CD1c-positive myeloid dendritic cell (primary cell): ENCODE results near the gene GABRE.

Experiments used
- DNase-seq: peaks from one replicate; pipeline ENCODE4 v3.0.0-alpha.2; 2016; ENCODE audit errors: extremely low spot score

Gene GABRE

GRCh38 chrX:151974336-151975227 lies at the start of gene GABRE:
TSS of gene GABRE (minus strand) at chrX:151974676. CDS start at chrX:151974625, 51 bp downstream.
- DNase-seq = no peak

- DNase-seq = no peak
Measured at GRCh38 chrX:152020888-152021287, 46.4 kb upstream of the GABRE start.

GRCh38 chrX:151999813-152000212 lies 25.3 kb upstream of the GABRE start:
- no peak for DNase-seq

GRCh38 chrX:151997539-151997938 lies 23.1 kb upstream of the GABRE start:
- DNase-seq = no peak

DNA sequence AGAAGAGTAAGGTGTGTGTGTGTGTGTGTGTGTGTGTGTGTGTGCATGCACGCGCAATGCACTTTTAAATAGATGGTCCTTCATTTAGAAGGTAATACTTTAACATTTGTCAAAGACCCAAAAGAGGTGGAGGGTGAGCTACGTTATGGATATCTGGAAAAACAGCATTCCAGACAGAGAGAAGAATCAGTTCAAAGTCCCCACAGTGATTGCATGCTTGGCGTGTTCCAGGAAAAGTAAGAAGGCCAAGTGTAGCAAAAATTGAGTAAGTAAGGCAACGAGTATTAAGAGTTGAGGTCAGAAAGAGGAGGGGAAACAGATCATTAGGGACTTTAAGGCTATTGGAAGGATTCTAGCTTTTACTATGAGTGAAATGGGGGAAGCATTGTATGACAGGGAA lies 21.9 kb upstream of the GABRE start:
- DNase-seq = no peak

DNA sequence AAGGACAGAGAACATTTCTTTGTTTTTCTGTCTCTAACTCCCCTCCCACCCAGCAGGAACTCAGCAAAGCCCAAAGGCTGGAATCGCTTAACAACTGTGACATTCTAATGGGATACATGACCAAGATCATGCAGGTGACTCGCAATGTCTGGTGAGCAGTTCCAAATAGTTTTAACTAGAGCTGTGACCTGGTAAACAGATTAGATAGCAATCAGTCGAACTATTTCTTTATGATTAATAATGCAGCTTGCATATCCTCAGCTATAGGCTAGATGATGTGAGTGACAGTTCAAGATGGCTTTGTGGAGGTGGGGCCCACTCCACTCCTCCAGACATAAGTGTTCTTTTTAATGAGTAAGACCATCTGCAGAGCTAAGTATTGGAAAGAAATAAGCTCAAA lies 20.0 kb upstream of the GABRE start:
- DNase-seq = no peak

- DNase-seq = no peak
Measured at GRCh38 chrX:151988706-151989299, 14.3 kb upstream of the GABRE start.

- no peak for DNase-seq
Measured at GRCh38 chrX:151987108-151987507, 12.6 kb upstream of the GABRE start.

DNA sequence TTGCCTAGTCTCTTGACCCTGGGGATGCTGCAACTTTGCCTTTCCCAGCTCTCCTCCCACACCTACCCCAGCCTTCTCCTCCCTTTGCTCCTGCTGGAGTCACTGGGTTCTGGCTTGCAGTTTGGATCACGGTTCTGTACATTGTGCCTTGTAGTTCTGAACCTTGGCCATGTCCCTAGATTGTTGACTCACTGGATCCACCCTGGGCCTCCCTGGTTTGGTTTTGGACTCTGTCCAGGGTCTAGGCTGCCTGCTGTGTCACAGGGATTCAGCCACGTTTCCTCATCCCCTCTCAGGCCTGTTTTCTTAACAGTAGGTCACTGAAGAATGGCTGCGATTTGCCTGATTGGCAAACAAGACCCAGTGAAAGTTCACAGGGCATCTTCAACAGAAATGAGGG lies 11.5 kb upstream of the GABRE start:
- no peak for DNase-seq

DNA sequence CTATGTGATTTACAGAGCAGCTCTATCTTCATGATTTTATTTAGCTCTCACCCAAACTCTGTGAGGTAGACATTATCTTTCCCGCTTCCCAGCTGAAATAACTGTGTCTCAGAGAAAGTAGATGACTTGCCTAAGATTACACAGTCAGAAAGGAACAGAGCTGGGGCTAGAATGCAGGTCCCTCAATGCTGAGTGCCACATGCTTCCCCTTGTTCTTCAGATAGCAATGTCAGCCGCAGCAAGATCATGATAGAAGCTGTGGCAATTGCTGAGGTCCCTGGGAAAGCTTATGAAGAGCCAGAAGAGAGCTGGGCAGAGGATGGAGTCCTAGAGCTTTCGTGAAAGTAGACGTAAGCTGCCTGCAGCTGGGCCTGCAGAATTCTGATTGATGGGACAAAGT lies 11.1 kb upstream of the GABRE start:
- DNase-seq = no peak

DNA sequence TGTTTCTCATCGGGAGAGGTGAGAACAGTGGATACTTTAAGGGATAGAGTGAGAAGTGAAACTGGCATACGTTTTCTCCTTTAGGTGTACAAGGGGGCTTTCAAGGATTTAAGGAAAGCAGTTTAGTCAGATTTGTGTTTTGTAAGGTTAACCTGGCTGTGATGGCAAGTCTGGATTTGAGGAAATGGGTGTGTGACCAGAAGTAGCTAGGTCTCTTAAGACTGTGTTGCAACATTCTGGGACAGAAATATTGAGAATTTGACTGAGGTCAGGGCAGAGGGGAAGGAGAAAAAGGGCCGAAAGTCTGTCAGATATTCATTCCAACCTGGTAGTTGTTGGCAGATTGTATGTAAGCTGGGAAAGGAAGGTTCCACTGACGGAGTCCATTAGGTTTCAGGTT lies 10.4 kb upstream of the GABRE start:
- DNase-seq = no peak

GRCh38 chrX:151984328-151984727 lies 9.9 kb upstream of the GABRE start:
- DNase-seq = peak; percentile 1

DNA sequence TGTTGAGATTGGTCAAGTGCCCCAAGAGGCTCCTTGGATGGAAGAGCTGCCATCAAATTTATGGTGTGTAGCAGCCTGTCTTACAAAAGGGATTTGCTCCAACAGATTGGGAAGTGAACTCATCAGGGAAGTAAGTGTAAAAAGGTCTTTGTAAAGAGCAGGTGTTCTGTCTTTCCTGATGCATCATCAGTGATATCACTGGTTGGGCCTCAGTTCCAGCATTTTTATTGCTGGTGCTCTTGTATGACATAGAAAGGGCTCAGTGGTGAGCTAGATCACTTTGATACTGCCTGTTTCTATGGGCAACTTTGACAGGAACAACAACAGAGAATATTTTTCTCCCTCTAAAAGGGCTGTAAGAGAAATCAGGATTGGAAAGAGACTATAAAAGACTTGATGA lies 8.7 kb upstream of the GABRE start:
- no peak for DNase-seq

DNA sequence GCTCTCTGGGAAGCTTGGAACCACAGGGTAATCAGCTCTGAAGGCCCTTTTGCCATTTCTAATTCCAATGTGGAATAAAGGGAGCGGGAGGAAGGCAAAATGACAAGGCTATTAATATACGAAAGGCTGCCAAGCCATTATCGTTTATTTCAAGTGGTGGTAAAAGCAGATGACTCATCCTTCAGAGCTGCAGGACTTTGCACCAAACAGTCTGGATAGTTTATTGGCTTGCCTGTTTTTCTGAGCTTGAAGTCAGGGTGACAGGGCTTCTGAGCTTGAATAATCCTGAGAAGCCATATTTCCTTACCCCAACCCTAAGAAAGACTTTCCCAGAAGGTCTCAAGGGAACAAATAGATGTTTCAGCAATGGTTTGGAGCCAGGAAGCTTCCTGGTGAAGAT lies 7.7 kb upstream of the GABRE start:
- DNase-seq = no peak

GRCh38 chrX:151981129-151981528 lies 6.7 kb upstream of the GABRE start:
- no peak for DNase-seq

- no peak for DNase-seq
Measured at GRCh38 chrX:151977923-151978322, 3.4 kb upstream of the GABRE start.

DNA sequence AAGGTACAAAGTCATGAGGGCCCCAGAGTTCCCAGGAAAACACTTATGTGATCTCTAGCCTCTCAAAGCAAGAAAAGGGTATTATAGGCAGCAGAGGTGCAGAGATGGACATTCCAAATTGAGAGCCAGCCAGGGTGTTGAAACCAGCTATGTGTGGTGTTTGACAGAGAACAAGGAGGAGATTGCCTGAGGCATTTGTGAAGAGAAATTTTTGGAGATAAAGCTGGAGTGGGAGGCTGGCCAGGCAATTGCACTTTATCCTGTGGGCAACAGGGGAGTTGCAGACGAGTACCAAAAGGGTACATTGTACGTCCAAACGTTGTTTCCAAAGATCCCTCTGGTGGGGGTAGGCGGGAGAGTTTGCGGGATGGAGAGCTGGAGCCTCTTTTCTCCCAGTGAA lies 2.5 kb upstream of the GABRE start:
- no peak for DNase-seq

DNA sequence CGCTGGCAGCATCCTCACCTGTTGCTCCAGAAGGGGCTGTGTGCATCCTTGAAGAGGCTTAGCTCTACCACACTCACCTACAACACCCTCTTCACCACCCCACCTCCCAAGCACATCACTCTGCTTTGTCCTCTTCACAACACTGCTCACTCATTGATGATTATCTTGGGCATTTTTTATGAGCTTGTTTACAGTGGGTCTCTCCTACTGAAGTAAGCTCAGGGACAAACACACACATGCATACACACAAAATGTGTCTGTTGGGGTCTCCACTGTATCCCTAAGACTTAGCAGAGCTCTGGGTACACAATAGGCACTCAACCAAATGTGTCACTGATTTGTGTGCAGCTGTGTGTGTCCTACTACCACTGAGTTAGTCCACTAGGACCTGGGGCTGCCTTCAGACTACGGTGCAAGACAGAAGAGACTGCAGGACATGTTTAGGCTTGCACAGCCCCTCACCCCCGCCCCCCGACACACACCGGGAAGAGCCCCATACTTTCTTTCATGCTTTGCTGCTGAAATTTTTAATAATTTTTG lies 1.3 kb upstream of the GABRE start:
- DNase-seq = no peak

DNA sequence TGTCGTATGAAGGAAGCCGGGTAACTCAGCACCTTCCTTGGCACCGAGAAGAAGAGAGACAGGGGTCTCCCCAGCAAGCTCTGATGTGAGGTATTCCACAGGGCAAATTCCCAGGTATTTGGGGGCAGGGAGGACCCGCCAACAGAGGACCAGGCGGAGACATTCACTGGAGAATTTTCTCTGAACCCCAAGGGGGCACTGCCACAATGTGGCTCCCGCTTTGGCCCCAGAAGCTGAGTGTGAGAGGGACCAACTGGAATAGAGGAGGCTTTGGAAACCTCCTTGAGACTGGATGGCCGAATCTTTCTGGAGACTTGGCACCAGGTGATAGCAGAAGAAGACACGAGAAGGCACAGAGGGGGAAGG lies 735 bp upstream of the GABRE start:
- no peak for DNase-seq

DNA sequence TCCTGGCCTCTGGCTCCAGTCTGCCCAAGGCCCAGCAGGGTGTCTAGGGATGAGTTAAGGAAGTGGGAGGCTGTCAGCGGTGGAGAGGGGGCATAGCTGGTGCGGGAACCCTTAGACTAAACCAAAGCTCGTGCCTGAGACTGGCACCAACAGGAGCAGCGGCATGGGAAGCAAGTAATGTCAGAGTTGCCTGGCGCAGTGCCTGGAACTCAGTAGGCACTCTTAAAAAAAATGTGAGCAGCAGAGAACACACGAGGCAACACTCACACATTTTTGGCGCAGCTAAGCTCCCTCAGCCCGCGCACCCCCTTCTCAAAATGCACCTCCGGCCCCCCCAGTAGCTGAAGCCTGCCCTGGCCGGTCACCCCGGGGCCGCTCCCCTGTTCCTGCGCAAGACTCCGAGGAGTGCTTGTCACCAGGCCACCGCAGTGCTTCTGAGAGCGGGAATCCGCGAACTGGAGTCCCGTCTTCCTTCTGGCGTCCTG lies 583 bp downstream of the GABRE start:
- no peak for DNase-seq

DNA sequence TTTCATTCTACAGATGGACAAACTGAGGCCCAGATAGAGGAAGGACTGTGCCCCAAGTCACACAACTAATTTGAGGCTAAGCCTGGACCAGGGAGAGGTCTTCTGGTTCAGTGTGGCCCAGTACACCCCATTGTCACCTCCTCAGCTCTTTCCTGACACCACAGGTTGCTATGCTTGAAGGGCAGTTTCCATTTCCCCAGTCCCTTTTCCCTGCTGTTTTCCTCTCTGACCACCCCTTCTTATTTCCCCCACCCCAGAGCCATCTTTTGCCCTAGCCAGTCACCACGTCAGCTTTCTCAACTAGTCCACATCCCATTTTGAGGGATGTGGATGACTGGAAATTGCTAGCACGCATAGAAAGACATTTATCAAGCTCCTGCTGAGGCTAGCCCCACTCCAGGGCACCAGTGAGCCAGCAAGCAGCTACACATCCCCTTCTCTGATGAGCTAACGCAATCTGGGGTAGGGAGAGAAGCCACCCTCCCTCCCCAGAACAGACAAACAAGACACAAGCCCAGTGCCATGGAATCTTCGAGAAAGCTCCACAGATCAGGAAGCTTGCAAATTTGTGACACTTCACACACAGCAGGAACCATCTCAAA lies 1.3 kb downstream of the GABRE start:
- no peak for DNase-seq

DNA sequence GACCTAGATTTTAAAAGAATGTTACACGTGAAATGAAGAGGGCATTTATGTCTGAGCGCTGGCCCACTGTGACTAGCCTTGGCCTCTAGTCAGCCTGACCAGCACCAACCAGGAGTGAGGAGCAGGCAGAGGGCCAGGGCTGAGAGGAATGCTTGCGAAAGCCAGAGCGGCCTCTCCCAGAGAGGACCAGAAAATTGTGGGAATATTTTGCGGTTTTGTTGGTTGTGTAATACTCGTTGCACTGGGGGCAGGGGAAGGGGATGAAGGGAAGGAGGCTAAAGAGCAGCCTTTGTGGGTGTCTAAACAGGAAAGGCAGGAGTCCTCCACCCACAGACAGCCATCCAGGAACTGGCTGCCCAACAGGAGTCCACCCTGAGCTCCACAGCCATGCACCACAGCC lies 3.8 kb downstream of the GABRE start:
- no peak for DNase-seq

DNA sequence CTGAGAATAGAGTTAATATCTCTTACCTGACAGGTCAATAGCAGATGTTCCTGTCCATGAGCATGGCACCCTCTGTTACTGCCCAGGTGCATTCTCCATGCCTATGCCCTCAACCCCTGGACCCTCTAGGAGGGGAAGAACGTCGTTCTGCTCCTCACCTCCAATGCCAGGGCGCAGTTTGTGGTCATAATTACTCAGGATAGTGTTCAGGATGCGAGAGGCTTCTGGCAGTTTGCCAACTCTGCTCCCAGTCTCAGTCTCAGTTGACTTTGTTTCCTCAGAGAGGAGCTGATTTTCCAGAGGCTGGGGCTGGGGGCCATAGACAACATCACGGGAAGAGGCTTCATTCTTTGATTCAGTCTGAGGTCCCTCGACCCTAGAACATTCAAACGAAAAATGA lies 4.4 kb downstream of the GABRE start:
- DNase-seq = no peak
